Cardiac muscle cell (in vitro differentiated cells and primary cell): ENCODE measurements around the gene KRT7. TPM values are rescaled to one million over a fixed set of nuclear protein-coding genes. Genes with fewer than 3 reads are reported as not detected.

Source experiments
- polyA plus RNA-seq: library from polyadenylated mRNA; unstranded; fragments of >200 nt; fragmentation: Nextera tagmentation; extraction: Ambion mirVana; gene quantifications from 2 replicates; pipeline ENCODE4 v1.2.1, GENCODE V29; 2016
- total RNA-seq: library from RNA; depleted of rRNA; stranded (reverse); fragments of >200 nt; gene quantifications from 2 replicates; pipeline ENCODE4 v1.2.3, GENCODE V29; 2016

KRT7 gene
- total and polyA plus RNA-seq, 2 experiments from 2014 or later: 0.36 to 0.50 TPM

Other genes with a start within 250 kb of the KRT7 start
- 8.2 and 12.5 TPM in 2 replicates for gene TAMALIN, start 226.3 kb upstream of the KRT7 start, total RNA-seq
- 8.2 and 15.0 TPM in 2 replicates for gene TAMALIN, start 226.3 kb upstream of the KRT7 start, polyA plus RNA-seq
- 14.7 and 24.1 TPM in 2 replicates for gene NR4A1, start 181.8 kb upstream of the KRT7 start, total RNA-seq
- 13.7 and 23.7 TPM in 2 replicates for gene NR4A1, start 181.8 kb upstream of the KRT7 start, polyA plus RNA-seq
- gene ATG101, start 163.3 kb upstream of the KRT7 start, total RNA-seq: 37.4 and 39.9 TPM in 2 replicates
- gene ATG101, start 163.3 kb upstream of the KRT7 start, polyA plus RNA-seq: 32.5 and 36.6 TPM in 2 replicates
- gene SMIM41, start 153.5 kb upstream of the KRT7 start, total RNA-seq: not detected in 2 replicates
- gene SMIM41, start 153.5 kb upstream of the KRT7 start, polyA plus RNA-seq: not detected in 2 replicates
- not detected in 2 replicates for gene KRT80, start 41.2 kb upstream of the KRT7 start, total RNA-seq
- gene KRT80, start 41.2 kb upstream of the KRT7 start, polyA plus RNA-seq: not detected in 2 replicates
- 0.14 TPM in 1 of 2 replicates, not detected in the other for gene KRT86, start 41.4 kb downstream of the KRT7 start, total RNA-seq
- 0.35 TPM in 1 of 2 replicates, not detected in the other for gene KRT86, start 41.4 kb downstream of the KRT7 start, polyA plus RNA-seq
- gene KRT81, start 58.3 kb downstream of the KRT7 start, total RNA-seq: not detected in 2 replicates
- gene KRT81, start 58.3 kb downstream of the KRT7 start, polyA plus RNA-seq: not detected in 2 replicates
- not detected in 2 replicates for gene KRT83, start 88.2 kb downstream of the KRT7 start, total RNA-seq
- gene KRT83, start 88.2 kb downstream of the KRT7 start, polyA plus RNA-seq: not detected in 2 replicates
- gene KRT85, start 134.2 kb downstream of the KRT7 start, total RNA-seq: 0.12 TPM in 1 of 2 replicates, not detected in the other
- gene KRT85, start 134.2 kb downstream of the KRT7 start, polyA plus RNA-seq: not detected in 2 replicates
- gene KRT84, start 152.4 kb downstream of the KRT7 start, total RNA-seq: not detected in 2 replicates
- gene KRT84, start 152.4 kb downstream of the KRT7 start, polyA plus RNA-seq: not detected in 2 replicates
- not detected in 2 replicates for gene KRT82, start 173.1 kb downstream of the KRT7 start, total RNA-seq
- not detected in 2 replicates for gene KRT82, start 173.1 kb downstream of the KRT7 start, polyA plus RNA-seq
- not detected in 2 replicates for gene KRT75, start 201.1 kb downstream of the KRT7 start, total RNA-seq
- gene KRT75, start 201.1 kb downstream of the KRT7 start, polyA plus RNA-seq: not detected in 2 replicates
- not detected in 2 replicates for gene KRT6B, start 218.9 kb downstream of the KRT7 start, total RNA-seq
- gene KRT6B, start 218.9 kb downstream of the KRT7 start, polyA plus RNA-seq: 0.13 TPM in 1 of 2 replicates, not detected in the other
- not detected in 2 replicates for gene KRT6C, start 240.6 kb downstream of the KRT7 start, total RNA-seq
- not detected in 2 replicates for gene KRT6C, start 240.6 kb downstream of the KRT7 start, polyA plus RNA-seq